GM13976 (cell line): ENCODE measurements around the gene FBXL16.

Experiments
- DNase-seq: peaks from one replicate; pipeline ENCODE4 v3.0.0; 2012; ENCODE audit warnings: low spot score
- in situ Hi-C: fragments of 300-500 bp; cut with MboI; formaldehyde crosslinking; loops from one replicate; pipeline ENCODE4 v1.12.0; 2022; ENCODE audit warnings: low sequenced_read_pairs, mixed read lengths, inconsistent platforms; ENCODE audit not compliant: unreplicated experiment
- TF ChIP-seq, protein P1 (sequence below): IDR thresholded peaks from 2 replicates; pipeline ENCODE4 v1.5.1; 2012; ENCODE audit warnings: borderline replicate concordance, mild to moderate bottlenecking; ENCODE audit not compliant: insufficient read depth; ENCODE audit errors: extremely low read depth, missing control alignments, control extremely low read depth

Gene FBXL16

DNA sequence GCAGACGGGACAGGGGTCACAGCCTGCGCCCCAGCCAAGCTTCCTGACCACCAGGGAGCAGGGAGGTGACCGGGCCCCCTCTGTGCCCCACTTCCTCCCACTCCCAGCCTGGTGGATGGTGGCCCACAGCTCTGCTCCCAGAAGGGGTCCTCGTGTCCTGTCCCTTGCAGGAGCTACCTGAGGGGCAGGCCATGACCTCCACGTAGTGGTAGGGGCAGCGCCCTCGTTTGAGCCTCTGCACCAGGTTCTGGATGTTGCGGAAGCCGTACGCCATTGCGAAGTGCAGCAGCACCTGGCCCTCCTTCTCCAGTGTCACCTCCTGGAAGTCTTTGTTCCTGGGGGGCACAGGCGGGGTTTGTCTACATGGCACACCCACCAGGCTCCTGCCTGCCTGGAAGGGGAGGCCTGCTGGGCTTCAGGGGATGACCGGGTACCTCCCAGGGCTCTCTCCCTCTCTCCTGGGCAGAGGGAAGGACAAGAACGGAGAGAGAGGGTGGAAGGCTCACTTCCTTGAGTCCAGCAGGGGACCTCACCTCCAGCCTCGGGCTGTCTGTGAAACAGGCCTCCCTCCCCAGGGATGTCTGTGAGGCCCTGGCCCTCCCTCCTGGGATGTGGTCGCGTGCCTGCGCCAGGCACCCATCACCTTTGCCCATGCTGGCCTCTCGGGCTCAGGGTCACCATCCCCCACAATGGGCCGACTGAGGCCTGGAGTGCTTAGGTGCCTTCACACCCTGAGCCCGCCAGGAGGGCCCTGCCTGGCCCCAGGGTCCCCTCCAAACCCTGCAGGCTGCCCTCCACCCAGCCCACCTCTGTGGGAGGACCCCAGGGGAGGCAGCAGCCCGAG, 25.3 kb upstream of the FBXL16 start:
- TF ChIP-seq, protein P1, sequence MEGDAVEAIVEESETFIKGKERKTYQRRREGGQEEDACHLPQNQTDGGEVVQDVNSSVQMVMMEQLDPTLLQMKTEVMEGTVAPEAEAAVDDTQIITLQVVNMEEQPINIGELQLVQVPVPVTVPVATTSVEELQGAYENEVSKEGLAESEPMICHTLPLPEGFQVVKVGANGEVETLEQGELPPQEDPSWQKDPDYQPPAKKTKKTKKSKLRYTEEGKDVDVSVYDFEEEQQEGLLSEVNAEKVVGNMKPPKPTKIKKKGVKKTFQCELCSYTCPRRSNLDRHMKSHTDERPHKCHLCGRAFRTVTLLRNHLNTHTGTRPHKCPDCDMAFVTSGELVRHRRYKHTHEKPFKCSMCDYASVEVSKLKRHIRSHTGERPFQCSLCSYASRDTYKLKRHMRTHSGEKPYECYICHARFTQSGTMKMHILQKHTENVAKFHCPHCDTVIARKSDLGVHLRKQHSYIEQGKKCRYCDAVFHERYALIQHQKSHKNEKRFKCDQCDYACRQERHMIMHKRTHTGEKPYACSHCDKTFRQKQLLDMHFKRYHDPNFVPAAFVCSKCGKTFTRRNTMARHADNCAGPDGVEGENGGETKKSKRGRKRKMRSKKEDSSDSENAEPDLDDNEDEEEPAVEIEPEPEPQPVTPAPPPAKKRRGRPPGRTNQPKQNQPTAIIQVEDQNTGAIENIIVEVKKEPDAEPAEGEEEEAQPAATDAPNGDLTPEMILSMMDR, result no peak
- in situ Hi-C loops, result no loop called here
- DNase-seq, result no peak

DNA sequence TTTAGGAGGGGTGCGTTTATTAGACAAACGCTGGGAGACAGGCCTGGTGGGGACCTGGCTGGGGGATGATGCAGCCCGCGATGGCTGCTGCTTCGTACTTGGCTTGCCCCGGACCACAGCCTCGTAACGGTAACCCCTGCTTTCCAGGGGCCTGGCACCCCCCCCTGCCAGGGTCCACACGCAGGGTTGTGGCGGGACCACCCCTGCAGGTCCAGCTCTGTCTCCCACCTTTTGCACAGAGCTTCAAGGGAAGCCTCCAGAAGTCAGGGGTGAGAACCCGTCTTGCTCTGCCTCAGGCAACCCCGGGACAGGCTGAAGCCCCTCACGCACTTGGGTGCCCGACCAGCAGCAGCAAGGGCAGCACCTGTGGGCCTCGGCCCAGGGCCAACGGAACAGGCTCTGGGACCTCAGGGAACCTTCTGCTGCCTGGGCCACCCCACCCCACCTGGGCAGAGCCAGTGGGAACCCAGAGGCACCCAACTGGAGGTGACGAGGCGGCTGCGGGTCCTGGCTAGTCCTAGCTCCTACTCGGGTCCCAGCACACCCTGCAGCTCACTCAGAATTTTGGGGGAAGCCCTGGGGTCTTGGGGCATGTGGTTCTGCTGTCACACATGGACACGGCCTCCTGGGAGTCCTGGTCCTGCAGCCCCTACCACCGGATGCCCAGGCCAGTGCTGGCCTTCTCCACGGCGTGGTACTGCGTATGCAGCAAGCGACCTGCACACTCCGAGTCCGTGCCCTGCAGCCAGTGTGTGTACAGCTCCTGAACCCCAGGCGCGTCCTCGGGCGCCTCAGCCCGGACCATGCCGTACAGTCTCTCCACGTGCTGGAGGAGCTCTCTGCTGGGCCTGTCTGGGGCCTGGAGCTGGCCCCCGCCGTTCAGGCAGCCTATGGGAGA, 24.4 kb upstream of the FBXL16 start:
- in situ Hi-C loops, result no loop called here
- DNase-seq, result no peak
- TF ChIP-seq, protein P1, result no peak

DNA sequence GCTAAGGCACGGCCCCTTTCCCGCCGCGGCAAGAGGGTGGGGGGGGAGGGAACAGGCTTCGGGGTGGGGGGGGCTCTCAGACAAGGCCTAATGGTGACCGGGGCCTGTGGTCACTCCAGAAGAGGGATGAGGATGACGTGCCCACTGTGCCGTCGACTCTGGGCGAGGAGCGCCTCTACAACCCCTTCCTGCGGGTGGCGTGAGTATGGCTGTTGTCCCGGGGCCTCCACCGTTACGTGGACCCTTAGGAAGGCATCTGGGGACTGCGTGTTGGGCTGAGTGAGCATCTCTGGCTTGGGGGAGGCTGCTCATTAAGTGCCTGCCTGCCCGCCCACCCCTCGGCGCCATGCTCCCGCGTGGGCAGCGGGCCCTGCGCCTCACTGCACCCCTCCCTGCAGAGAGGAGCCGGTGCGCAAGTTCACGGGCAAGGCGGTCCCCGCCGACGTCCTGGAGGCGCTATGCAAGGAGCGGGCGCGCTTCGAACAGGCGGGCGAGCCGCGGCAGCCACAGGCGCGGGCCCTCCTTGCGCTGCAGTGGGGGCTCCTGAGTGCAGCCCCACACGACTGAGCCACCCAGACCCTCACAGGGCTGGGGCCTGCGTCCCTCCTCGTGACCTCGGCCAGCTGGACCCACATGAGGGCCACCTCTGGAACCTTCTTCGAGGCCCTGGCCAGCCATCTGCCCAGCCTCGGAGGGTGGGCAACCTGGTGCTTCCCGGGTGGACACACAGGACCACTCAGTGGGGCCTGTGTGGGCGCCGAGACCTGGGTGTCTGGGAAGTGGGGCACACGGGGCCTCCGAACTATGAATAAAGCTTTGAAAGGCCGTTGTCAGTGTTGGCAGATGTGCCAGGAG, 23.5 kb upstream of the FBXL16 start:
- no peak for DNase-seq
- in situ Hi-C loops, result no loop called here
- TF ChIP-seq, protein P1, result no peak

DNA sequence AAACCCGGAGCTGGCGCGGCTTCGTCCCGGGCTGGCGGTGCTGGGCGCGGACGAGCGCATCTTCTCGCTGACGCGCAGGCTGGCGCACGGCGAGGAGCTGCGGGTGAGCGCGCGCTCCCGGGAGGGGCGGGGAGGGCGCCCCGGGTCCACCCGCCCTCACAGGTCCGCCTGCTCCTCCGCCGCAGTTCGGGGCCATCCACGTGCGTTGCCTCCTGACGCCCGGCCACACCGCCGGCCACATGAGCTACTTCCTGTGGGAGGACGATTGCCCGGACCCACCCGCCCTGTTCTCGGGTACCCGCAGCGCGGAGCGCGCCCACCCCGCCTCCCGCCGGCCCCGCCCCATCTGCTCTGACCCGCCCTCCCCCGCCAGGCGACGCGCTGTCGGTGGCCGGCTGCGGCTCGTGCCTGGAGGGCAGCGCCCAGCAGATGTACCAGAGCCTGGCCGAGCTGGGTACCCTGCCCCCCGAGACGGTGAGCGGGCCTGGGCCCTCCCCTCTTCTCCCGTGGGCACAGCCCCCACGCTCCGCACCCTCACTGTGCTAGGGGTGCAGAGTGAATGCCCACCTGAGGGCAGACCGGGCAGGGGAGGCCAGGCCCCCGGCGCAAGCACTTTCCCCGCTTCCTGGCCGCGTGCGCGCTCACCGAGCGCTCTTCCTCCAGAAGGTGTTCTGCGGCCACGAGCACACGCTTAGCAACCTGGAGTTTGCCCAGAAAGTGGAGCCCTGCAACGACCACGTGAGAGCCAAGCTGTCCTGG, 22.7 kb upstream of the FBXL16 start:
- peak; percentile 88 for DNase-seq
- in situ Hi-C loops, result no loop called here
- TF ChIP-seq, protein P1, result no peak

DNA sequence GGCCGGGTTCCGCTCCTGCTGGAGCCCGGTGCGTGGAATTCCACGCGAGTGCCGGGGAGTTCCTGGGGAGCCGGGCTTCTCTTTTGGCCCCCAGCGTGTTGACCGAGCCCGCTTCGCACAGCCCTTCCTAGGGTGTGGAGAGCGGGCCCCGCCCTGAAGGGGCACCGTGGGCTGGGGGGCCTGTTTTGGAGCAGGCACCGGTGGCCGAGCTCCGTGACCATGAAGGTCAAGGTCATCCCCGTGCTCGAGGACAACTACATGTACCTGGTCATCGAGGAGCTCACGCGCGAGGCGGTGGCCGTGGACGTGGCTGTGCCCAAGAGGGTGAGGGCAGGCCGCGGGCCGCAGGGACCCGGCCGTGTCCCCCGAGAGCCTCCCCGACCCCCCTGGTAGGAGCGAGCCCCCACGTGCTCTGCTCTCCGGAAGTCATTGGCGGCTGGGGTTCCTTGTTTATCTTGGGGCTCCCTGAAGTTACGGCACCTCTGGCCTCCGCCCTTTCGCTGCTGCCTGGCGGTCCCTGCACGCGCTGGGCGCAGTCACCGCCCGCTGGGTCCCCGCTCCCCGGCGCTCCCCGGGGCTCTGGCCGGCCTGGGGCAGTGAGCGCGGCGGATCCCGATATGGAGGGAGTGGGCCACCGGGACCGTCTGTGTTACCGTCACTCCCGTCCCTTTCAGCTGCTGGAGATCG, 21.8 kb upstream of the FBXL16 start:
- in situ Hi-C loops, result no loop called here
- TF ChIP-seq, protein P1, result no peak
- DNase-seq, result peak; percentile 70
